Skin of body (tissue), 2 donors: Measurements from ENCODE around the gene C10orf105. TPM values are rescaled to one million over a fixed set of nuclear protein-coding genes. Genes with fewer than 3 reads are reported as not detected.

Experiments used
- DNase-seq: peaks from one replicate; lab custom pipeline; 2025; lab: John Stamatoyannopoulos, UW
- total RNA-seq: library from RNA; depleted of rRNA; stranded (reverse); fragments of >200 nt; gene quantifications from one replicate; pipeline ENCODE4 v1.2.3, GENCODE V29; 2014

Gene C10orf105
- under 0.01 TPM for total RNA-seq

DNA sequence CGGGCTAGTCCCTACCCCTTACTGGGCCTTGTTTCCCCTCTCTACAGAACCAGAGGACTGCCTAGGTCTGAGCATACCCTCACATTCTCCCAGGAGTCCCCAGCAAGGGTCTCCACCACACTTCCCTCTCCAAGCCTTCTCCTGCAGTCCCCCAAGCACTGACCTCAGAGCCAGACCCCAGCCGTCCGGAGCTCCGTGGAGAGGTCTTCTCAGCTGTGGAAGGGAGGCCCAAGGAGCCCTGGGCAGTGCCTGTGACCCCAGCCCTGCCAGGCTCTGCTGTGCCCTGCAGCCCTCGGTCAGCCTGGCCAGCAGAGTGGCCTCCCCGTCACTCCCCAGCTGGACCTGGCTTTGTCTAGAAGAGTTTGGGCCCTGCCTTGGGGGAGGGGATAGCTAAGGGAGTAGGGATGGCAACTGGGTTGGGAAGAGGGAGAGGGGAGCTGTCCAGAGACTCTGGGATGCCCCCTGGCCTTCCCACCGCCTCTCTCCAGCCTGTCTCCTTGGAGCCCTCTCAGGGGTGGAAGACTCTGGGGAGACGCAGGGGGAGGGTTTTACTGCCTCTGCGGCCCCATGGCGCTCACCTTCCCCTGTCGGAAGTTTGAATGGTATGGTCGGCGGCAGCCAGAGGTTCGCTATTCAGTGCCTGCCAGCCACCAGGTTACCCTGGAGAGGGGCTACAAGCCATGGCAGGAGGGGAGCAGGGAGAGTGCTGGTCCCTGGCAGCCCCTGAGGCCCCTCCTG lies at the start of gene C10orf105:
Gene C10orf105 (minus strand): TSS at position 315 of the 738 bp plus-strand sequence. CDS start 3,441 bp downstream, outside the sequence.
- DNase-seq: no peak

- no peak for DNase-seq
Observed at GRCh38 chr10:71767420-71768035, 48.0 kb upstream of the C10orf105 start.

GRCh38 chr10:71766717-71767419 lies 47.3 kb upstream of the C10orf105 start:
- DNase-seq: peak; percentile 13

DNA sequence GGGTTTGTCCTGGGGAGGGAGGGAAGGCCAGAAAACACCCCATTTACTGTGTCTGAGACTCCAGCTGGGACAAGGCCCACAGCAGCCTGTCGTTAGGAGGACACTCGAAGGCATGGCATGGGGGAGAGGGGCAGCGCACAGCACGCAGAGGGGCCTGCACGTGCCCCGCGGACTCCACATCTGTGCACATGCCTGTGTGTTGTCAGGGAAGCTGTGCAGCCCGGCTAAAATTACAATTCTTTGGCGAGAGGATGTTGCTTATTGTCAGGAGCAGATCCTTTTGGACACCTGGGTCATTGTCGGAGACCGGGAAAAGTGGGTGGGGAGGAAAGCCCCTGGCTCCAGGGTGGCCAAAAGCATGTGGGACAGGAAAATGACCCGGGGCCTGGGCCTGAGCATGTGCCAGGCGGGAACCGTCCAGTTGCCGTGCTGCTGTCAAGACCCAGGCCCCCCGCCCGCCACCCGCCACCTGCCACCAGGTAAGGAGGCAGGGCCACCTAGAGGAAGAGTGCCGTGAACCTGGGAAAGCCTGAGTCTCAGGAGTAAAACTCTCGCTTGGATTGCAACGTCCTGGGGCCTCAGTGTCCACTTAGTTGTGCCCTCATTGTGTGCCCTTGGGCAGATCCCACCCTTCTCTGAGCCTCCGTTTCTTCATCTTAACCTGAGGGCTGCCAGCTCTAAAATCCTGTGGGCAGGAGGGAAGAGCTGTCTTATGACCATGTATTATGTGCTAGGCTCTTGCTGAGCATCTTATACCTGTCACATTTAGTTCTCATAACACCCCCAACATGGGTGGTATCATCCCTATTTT lies 46.5 kb upstream of the C10orf105 start:
- DNase-seq: no peak

DNA sequence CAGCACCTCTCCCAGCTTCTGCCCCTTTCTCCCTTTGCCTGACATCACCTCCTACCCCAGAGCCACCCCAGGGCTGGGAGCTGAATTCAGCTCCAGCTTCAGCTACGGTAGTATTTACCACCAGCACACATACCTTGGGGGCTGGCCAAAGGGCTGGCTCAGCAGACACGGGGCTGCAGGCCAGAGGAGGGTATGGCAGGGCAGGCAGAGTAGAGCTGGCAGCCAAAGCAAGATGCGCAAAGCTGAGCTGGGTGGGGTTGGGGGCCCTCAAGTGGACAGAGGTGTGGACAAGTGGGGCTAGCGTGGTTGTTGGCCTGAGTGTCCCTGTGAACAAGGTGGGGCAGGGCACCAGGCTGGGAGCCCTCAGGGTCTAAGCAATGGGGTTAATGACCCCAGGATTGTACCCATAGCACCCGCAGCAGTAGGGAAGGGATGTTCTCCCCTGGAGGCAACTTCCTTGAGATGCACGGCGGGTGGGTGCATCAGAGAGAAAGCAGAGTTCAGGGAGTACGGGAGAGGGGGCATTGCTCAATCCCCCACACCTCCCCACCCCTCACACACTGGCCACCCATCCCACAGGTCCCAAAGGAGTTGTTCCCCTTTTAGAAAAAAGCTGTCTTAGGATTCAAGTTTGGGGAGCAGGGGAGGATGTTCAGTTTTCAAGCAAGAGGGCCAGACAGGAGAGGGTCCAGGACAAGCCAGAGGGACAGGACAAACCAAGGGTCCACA lies 45.8 kb upstream of the C10orf105 start:
- DNase-seq: no peak

DNA sequence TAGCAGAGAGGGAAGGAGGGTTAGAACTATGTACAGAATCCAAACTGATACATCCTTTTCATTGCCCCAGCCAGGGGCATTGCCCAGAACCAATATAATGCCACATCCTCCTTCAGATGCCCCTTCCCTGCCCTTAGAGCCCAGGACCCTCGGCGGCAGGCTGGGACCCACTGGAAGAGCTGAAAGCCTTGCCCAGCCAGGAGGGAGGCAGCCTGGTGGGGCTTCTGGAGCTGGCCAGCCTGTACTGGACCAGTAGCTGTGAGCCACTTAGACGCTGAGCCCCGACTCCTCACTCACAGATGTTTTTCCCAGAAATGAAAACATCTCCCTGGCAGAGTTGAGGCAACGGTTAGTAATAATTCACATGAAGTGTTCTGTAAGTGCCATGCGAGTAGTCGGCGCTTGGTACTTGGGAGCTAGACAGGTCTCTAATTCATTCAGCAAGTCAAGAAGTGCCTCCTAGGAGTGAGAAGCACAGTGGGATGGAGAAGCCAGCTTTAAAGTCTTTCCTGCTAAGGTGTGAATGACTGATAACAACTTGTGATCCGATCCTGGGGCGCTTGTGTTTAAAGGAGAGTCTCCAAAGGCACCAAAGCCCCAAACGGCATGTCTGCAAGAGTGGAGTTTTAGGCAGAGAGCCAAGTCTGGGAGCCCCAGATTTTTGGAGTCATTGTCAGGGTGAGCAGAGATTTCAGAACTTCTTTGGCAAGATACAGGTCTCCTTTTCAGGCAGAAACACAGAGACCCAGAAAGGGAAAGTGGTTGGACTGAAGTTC lies 44.0 kb upstream of the C10orf105 start:
- DNase-seq: no peak

GRCh38 chr10:71762324-71762723 lies 42.7 kb upstream of the C10orf105 start:
- no peak for DNase-seq

GRCh38 chr10:71761541-71762113 lies 42.0 kb upstream of the C10orf105 start:
- no peak for DNase-seq

- no peak for DNase-seq
Observed at GRCh38 chr10:71761105-71761511, 41.5 kb upstream of the C10orf105 start.

DNA sequence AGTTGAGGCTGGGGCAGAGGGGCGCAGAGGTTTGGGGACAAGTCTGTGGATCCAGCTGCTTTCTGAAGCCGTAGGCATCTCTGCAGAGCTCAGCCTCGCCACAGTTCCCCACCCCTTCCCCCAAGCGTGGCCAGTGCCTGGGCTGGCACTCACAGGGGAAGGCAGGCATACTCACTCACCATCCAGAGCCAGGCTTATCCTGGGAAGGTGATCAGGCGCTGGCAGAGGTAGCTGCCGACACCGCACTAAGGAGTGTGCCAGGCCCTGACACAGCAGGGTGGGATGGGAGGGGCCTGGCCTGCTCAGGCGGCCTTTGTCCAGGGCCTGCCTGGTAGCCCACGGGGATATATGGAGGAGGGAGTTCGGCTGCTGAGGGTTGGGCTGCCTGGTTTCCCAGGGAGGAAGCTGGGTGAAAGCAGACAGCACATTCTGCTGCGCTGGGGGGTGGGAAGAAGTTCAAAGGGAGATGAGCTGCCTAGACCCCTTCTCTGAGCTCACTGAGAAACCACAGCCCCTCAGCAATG lies 37.9 kb upstream of the C10orf105 start:
- no peak for DNase-seq

- DNase-seq: peak; percentile 53
Observed at GRCh38 chr10:71756311-71757191, 37.0 kb upstream of the C10orf105 start.

DNA sequence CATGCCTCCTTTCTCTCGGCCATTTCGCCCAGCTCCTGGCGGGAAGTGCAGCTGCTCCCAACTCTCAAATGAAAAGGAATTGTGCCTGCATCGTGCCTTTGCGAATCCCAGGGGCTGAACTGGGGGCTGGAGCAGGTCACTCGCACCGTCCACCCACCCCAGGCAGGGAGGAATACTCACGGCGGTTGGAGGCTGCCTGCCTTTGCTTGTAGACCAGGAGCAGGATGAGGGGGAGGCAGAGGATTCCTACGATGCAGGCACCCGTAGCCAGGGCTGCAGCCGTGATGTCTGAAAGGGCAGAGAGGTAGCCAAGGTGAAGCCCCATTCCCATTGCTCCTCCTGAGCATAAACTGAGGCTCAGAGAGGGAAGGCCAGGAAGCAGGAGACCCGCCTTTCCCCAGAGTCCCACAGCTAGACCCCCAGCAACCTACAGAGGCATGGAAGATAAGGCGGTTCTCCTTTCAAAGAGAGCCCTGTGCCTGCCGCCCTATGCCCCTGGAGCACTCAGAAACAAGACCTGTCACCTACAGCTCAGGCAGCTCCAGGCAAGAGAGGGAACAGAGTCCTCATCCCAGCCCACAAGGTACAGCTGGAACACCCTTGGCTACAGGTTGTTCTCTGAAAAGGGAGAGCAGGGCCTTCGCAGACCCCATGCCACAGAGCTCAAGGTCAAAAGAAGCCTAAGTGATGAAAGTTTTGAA lies 35.8 kb upstream of the C10orf105 start:
- no peak for DNase-seq

GRCh38 chr10:71754562-71754961 lies 35.0 kb upstream of the C10orf105 start:
- no peak for DNase-seq

GRCh38 chr10:71753960-71754505 lies 34.5 kb upstream of the C10orf105 start:
- DNase-seq: no peak

DNA sequence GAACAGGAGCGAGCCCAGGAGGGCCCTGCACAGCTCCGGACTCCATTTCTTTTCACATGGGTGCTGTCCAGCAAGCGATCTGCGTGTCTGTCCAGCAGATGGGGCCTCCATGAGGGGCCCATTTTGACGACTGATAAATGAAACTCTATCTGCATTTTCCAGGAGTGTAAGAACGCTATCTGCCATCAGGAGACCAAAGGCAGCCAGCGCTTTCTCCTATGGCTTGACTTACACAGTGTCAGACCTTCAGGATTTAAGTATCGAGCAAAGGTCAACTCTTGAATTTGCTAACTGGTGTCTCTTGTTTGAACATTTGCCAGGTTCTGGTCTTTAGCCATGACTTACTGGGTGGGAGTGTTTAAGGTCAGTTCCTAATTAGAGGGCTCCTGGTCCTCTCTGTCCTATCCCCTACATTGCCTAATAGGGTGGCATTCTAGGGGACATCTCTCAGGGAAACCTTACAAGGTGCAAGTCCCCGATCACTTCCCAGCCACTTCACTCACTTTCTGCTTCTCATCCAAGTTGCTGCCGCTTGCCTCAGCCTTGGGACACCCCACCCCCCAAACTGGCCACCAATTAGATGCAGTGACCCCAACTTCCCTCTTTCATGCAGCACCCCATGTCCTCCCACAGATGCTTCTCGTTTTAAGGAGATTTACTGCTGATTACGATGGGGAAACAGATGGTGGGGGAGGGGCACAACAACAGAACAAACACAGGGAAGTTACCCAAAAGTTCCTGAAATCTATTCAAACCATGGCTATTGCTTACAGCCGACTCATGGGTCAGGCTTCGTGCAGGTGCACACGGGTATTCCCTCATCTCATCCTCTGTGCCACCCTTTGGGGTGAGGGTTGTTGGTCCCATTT lies 33.7 kb upstream of the C10orf105 start:
- no peak for DNase-seq

- no peak for DNase-seq
Observed at GRCh38 chr10:71752391-71753090, 33.0 kb upstream of the C10orf105 start.
